ENCODE measurements around the gene MYNN.
A peak's percentile ranks its signal among the peaks of the same experiment; 100 is the strongest.

The MYNN gene

GRCh38 chr3:169751875-169752274 is 21.3 kb upstream of the MYNN start:
- TF ChIP-seq CTCF (IDR thresholded peaks at IDR 0.05; ENCODE audit: extremely low read depth, missing control alignments) = no peak
- DNase-seq (ENCODE audit: low spot score) = no peak

GRCh38 chr3:169754711-169755110 is 18.5 kb upstream of the MYNN start:
- no peak for DNase-seq (ENCODE audit: low spot score)
- no peak for TF ChIP-seq CTCF (IDR thresholded peaks at IDR 0.05; ENCODE audit: extremely low read depth, missing control alignments)

GRCh38 chr3:169755488-169755887 is 17.7 kb upstream of the MYNN start:
- no peak for TF ChIP-seq CTCF (IDR thresholded peaks at IDR 0.05; ENCODE audit: extremely low read depth, missing control alignments)
- no peak for DNase-seq (ENCODE audit: low spot score)

- TF ChIP-seq CTCF (IDR thresholded peaks at IDR 0.05; ENCODE audit: extremely low read depth, missing control alignments) = no peak
- DNase-seq (ENCODE audit: low spot score) = no peak
Measured at GRCh38 chr3:169758359-169758994, 14.7 kb upstream of the MYNN start.

- DNase-seq (ENCODE audit: low spot score) = no peak
- TF ChIP-seq CTCF (IDR thresholded peaks at IDR 0.05; ENCODE audit: extremely low read depth, missing control alignments) = no peak
Measured at GRCh38 chr3:169759256-169759655, 13.9 kb upstream of the MYNN start.

- no peak for TF ChIP-seq CTCF (IDR thresholded peaks at IDR 0.05; ENCODE audit: extremely low read depth, missing control alignments)
- DNase-seq (ENCODE audit: low spot score) = no peak
Measured at GRCh38 chr3:169760479-169760878, 12.7 kb upstream of the MYNN start.

GRCh38 chr3:169764312-169764881 is 8.8 kb upstream of the MYNN start:
- TF ChIP-seq CTCF (IDR thresholded peaks at IDR 0.05; ENCODE audit: extremely low read depth, missing control alignments) = no peak
- DNase-seq (ENCODE audit: low spot score) = peak; percentile 78
